Measurements from ENCODE around the gene EOLA1.
"Not testable (repeated sequence)": the region's sequence is repeated elsewhere in the genome, so short reads cannot be mapped to it uniquely, and the experiment has no call there.

Gene EOLA1

GRCh38 chrX:149513825-149514428 lies 26.9 kb upstream of the EOLA1 start:
- no peaks in the 10 kb centered on the region for H3K27me3 ChIP-seq (ENCODE audit: control insufficient read depth, insufficient read depth, low read length, poor library complexity, severe bottlenecking)
- H3K9me3 ChIP-seq (ENCODE audit: control insufficient read depth, low read length): no peaks in the 10 kb centered on the region
- no peak overlapping the region for H3K27ac ChIP-seq (ENCODE audit: insufficient read depth, low read depth, low read length, poor library complexity, severe bottlenecking)
- H3K4me1 ChIP-seq (ENCODE audit: control insufficient read depth, insufficient read depth, low read length): no peaks in the 10 kb centered on the region
- H3K36me3 ChIP-seq (ENCODE audit: control insufficient read depth, insufficient read depth, low read length): no peaks in the 10 kb centered on the region
- WGBS, 2 experiments: 92 to 95% methylated on average over 9 of the region's 9 CpGs
- H3K4me3 ChIP-seq (ENCODE audit: insufficient read depth, low read depth, low read length): no peak overlapping the region

DNA sequence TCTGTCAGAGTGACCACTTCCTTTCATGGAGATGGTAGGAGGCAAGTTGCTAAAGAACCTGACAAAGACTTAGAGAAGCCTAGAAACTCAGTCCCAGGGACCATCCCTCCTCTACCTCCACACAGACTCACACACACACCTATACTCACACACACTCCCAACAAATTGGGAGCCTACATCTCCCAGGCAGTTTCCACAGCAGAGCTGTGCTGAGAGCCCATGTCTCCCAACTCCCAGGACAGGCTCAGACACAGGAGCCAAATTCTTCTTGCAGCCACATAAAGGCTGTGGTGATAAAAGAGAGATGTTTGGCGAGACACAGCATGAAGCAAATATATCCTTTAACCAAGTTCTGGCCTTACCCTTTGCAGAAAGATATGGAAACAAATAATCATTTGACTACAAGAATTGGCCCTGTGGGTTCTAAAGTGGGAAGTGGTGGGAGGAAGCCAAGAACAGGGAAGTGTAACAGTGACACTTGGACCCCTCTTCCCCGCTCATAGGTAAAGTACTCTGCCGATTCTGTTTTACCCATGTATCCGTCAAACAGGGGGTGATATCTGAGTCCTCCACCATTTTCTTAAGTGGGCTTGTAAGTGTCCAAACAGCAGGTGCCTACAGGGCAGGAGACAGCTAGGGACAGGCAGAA lies 24.7 kb upstream of the EOLA1 start:
- H3K36me3 ChIP-seq (ENCODE audit: control insufficient read depth, insufficient read depth, low read length): no peaks in the 10 kb centered on the region
- no peaks in the 10 kb centered on the region for H3K27me3 ChIP-seq (ENCODE audit: control insufficient read depth, insufficient read depth, low read length, poor library complexity, severe bottlenecking)
- H3K4me3 ChIP-seq (ENCODE audit: insufficient read depth, low read depth, low read length): no peak overlapping the region
- WGBS, 2 experiments: 89 to 98% methylated on average over 3 to 4 of the region's 4 CpGs
- no peak overlapping the region for H3K27ac ChIP-seq (ENCODE audit: insufficient read depth, low read depth, low read length, poor library complexity, severe bottlenecking)
- H3K4me1 ChIP-seq (ENCODE audit: control insufficient read depth, insufficient read depth, low read length): no peaks in the 10 kb centered on the region
- no peaks in the 10 kb centered on the region for H3K9me3 ChIP-seq (ENCODE audit: control insufficient read depth, low read length)

DNA sequence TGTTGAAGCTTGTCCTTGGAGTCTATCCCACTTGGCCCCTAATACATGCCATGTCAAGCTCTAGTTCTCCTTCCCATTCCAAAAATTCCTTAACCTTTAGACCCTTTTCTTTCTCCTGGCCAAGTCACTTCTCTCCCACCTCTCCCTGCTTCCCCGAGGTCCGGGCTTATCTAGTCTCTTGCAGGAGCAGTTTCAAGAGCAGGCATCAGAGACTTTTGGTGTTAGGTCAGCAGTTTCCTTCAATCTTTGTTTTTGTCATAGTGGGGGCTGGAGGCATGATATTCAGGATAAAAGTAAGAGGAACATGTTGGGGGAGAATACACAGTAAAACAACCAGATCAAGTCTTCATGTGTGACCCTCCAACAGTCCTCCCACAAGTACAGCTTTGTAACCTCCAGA lies 24.2 kb upstream of the EOLA1 start:
- Histone ChIP-seq H3K4me1 (ENCODE audit: control insufficient read depth, insufficient read depth, low read length) (no peaks in the 10 kb centered on the region), H3K27ac (ENCODE audit: insufficient read depth, low read depth, low read length, poor library complexity, severe bottlenecking) (no peak overlapping the region), H3K4me3 (ENCODE audit: insufficient read depth, low read depth, low read length) (no peak overlapping the region), H3K9me3 (ENCODE audit: control insufficient read depth, low read length) (no peaks in the 10 kb centered on the region), H3K36me3 (ENCODE audit: control insufficient read depth, insufficient read depth, low read length) (no peaks in the 10 kb centered on the region), H3K27me3 (ENCODE audit: control insufficient read depth, insufficient read depth, low read length, poor library complexity, severe bottlenecking) (no peaks in the 10 kb centered on the region)
- 93 to 100% methylated on average over 2 of the region's 2 CpGs for WGBS, 2 experiments

GRCh38 chrX:149517308-149517707 lies 23.5 kb upstream of the EOLA1 start:
- no peaks in the 10 kb centered on the region for H3K36me3 ChIP-seq (ENCODE audit: control insufficient read depth, insufficient read depth, low read length)
- no peaks in the 10 kb centered on the region for H3K27me3 ChIP-seq (ENCODE audit: control insufficient read depth, insufficient read depth, low read length, poor library complexity, severe bottlenecking)
- WGBS, 2 experiments: 92% methylated on average over 1 of the region's 1 CpG
- H3K27ac ChIP-seq (ENCODE audit: insufficient read depth, low read depth, low read length, poor library complexity, severe bottlenecking): no peak overlapping the region
- no peaks in the 10 kb centered on the region for H3K4me1 ChIP-seq (ENCODE audit: control insufficient read depth, insufficient read depth, low read length)
- no peaks in the 10 kb centered on the region for H3K9me3 ChIP-seq (ENCODE audit: control insufficient read depth, low read length)
- no peak overlapping the region for H3K4me3 ChIP-seq (ENCODE audit: insufficient read depth, low read depth, low read length)

GRCh38 chrX:149518236-149518635 lies 22.6 kb upstream of the EOLA1 start:
- Histone ChIP-seq H3K4me3 (ENCODE audit: insufficient read depth, low read depth, low read length) (no peak overlapping the region), H3K27me3 (ENCODE audit: control insufficient read depth, insufficient read depth, low read length, poor library complexity, severe bottlenecking) (no peaks in the 10 kb centered on the region), H3K9me3 (ENCODE audit: control insufficient read depth, low read length) (no peaks in the 10 kb centered on the region), H3K27ac (ENCODE audit: insufficient read depth, low read depth, low read length, poor library complexity, severe bottlenecking) (no peak overlapping the region), H3K36me3 (ENCODE audit: control insufficient read depth, insufficient read depth, low read length) (no peaks in the 10 kb centered on the region), H3K4me1 (ENCODE audit: control insufficient read depth, insufficient read depth, low read length) (no peaks in the 10 kb centered on the region)
- WGBS, 2 experiments: 90 to 95% methylated on average over 6 of the region's 7 CpGs

DNA sequence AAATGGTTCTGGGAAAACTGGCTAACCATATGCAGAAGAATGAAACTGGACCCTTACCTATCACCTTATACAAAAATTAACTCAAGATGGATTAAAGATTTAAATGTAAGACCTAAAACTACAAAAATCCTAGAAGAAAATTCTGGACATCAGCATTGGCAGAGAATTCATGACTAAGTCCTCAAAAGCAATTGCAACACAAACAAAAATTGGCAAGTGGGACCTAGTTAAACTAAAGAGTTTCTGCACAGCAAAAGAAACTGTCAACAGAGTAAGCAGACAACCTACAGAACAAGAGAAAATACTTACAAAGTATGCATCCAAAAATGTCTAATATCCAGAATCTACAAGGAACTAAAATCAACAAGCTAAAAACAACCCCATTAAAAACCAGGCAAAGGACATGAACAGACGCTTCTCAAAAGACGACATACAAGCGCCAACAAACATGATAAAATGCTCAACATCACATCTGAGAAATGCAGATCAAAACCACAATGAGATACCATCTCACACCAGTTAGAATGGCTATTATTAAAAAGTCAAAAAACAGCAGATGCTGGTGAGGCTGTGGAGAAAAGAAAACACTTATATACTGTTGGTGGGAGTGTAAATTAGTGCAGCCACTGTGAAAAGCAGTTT lies 20.1 kb upstream of the EOLA1 start:
- H3K9me3 ChIP-seq (ENCODE audit: control insufficient read depth, low read length); H3K36me3 ChIP-seq (ENCODE audit: control insufficient read depth, insufficient read depth, low read length); H3K4me1 ChIP-seq (ENCODE audit: control insufficient read depth, insufficient read depth, low read length); H3K27me3 ChIP-seq (ENCODE audit: control insufficient read depth, insufficient read depth, low read length, poor library complexity, severe bottlenecking); H3K4me3 ChIP-seq (ENCODE audit: insufficient read depth, low read depth, low read length); H3K27ac ChIP-seq (ENCODE audit: insufficient read depth, low read depth, low read length, poor library complexity, severe bottlenecking): not testable (repeated sequence)
- WGBS, 2 experiments: 79 to 86% methylated on average over 3 of the region's 3 CpGs

GRCh38 chrX:149521438-149521837 lies 19.4 kb upstream of the EOLA1 start:
- H3K27me3 ChIP-seq (ENCODE audit: control insufficient read depth, insufficient read depth, low read length, poor library complexity, severe bottlenecking): no peaks in the 10 kb centered on the region
- no peak overlapping the region for H3K27ac ChIP-seq (ENCODE audit: insufficient read depth, low read depth, low read length, poor library complexity, severe bottlenecking)
- H3K4me3 ChIP-seq (ENCODE audit: insufficient read depth, low read depth, low read length): no peak overlapping the region
- no peaks in the 10 kb centered on the region for H3K9me3 ChIP-seq (ENCODE audit: control insufficient read depth, low read length)
- WGBS, 2 experiments: 93 to 97% methylated on average over 5 to 6 of the region's 9 CpGs
- H3K4me1 ChIP-seq (ENCODE audit: control insufficient read depth, insufficient read depth, low read length): no peaks in the 10 kb centered on the region
- no peaks in the 10 kb centered on the region for H3K36me3 ChIP-seq (ENCODE audit: control insufficient read depth, insufficient read depth, low read length)

DNA sequence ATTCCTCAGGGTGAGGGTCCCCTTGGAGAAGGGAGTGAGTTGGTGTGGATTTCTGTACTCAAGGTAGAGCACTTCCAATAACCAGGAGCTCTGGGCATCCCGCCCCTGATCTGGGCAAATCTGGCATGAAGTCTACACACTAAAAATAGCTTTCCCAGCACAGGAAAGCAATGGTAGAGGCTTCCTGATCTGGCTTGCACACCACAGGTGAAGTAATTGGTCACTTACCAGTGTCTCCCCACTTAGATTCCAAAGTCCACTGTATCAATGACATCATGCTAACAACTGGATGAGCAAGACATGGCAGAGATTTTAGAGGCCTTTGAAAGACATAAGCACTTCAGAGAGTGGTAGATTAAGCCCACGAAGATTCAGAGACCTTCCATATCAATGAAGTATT lies 17.9 kb upstream of the EOLA1 start:
- no peaks in the 10 kb centered on the region for H3K27me3 ChIP-seq (ENCODE audit: control insufficient read depth, insufficient read depth, low read length, poor library complexity, severe bottlenecking)
- no peak overlapping the region for H3K4me3 ChIP-seq (ENCODE audit: insufficient read depth, low read depth, low read length)
- no peak overlapping the region for H3K27ac ChIP-seq (ENCODE audit: insufficient read depth, low read depth, low read length, poor library complexity, severe bottlenecking)

GRCh38 chrX:149525389-149525788 lies 15.4 kb upstream of the EOLA1 start:
- H3K4me3 ChIP-seq (ENCODE audit: insufficient read depth, low read depth, low read length); H3K27ac ChIP-seq (ENCODE audit: insufficient read depth, low read depth, low read length, poor library complexity, severe bottlenecking); H3K36me3 ChIP-seq (ENCODE audit: control insufficient read depth, insufficient read depth, low read length); H3K27me3 ChIP-seq (ENCODE audit: control insufficient read depth, insufficient read depth, low read length, poor library complexity, severe bottlenecking); H3K9me3 ChIP-seq (ENCODE audit: control insufficient read depth, low read length); H3K4me1 ChIP-seq (ENCODE audit: control insufficient read depth, insufficient read depth, low read length): not testable (repeated sequence)
- 43% methylated on average over 4 of the region's 10 CpGs; no CpG with 5 or more reads in 1 of the 2 experiments for WGBS, 2 experiments

More for the DNA sequence above, 17.9 kb upstream of the EOLA1 start:
- Histone ChIP-seq H3K36me3 (ENCODE audit: control insufficient read depth, insufficient read depth, low read length) (no peaks in the 10 kb centered on the region), H3K4me1 (ENCODE audit: control insufficient read depth, insufficient read depth, low read length) (no peaks in the 10 kb centered on the region), H3K9me3 (ENCODE audit: control insufficient read depth, low read length) (no peaks in the 10 kb centered on the region)
- 89 to 93% methylated on average over 2 of the region's 2 CpGs for WGBS, 2 experiments

GRCh38 chrX:149525903-149526302 lies 14.9 kb upstream of the EOLA1 start:
- not testable (repeated sequence) for H3K27me3 ChIP-seq (ENCODE audit: control insufficient read depth, insufficient read depth, low read length, poor library complexity, severe bottlenecking); H3K27ac ChIP-seq (ENCODE audit: insufficient read depth, low read depth, low read length, poor library complexity, severe bottlenecking); H3K36me3 ChIP-seq (ENCODE audit: control insufficient read depth, insufficient read depth, low read length); H3K9me3 ChIP-seq (ENCODE audit: control insufficient read depth, low read length); H3K4me1 ChIP-seq (ENCODE audit: control insufficient read depth, insufficient read depth, low read length); H3K4me3 ChIP-seq (ENCODE audit: insufficient read depth, low read depth, low read length)
- WGBS, 2 experiments: 40 to 80% methylated on average over 1 to 4 of the region's 5 CpGs

All from ectodermal cell (in vitro differentiated cells).